ENCODE results near the gene ANGPTL7.
"Not testable (repeated sequence)": the region's sequence is repeated elsewhere in the genome, so short reads cannot be mapped to it uniquely, and the experiment has no call there.

ANGPTL7 gene

GRCh38 chr1:11188858-11189451, at the start of gene ANGPTL7:
Gene ANGPTL7, plus strand, starts transcription at chr1:11189355. Its CDS starts 225 bp downstream, at chr1:11189580.
- DNase-seq (ENCODE audit: low read depth in 4 of 4, low spot score in 1 of 4) = no peak

- DNase-seq (ENCODE audit: low read depth in 4 of 4, low spot score in 1 of 4) = no peak
Observed at GRCh38 chr1:11142618-11143391, 46.4 kb upstream of the ANGPTL7 start.

- DNase-seq (ENCODE audit: low read depth in 4 of 4, low spot score in 1 of 4) = no peak
Observed at GRCh38 chr1:11143401-11143800, 45.8 kb upstream of the ANGPTL7 start.

DNA sequence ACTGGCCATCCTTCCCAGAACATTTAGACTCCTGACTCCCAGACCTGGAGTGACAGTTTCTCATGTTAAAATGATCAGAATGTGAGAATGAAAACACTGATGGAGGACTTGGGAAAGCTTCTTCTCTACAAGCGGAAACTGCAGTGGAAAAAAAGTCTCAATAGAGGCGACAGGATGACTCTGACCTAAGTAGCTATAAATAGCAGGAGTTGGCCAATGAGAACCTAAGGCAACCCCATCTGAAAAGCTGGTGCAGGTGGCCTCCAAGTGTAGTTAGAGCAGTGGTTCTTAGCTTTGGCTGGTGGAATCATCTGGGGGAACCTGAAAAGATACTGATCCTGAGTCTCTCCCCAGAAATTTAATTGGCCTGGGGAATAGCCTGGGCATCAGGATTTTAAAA, 45.2 kb upstream of the ANGPTL7 start:
- DNase-seq (ENCODE audit: low read depth in 4 of 4, low spot score in 1 of 4) = peak in 1 of 4 experiments; percentile 2

DNA sequence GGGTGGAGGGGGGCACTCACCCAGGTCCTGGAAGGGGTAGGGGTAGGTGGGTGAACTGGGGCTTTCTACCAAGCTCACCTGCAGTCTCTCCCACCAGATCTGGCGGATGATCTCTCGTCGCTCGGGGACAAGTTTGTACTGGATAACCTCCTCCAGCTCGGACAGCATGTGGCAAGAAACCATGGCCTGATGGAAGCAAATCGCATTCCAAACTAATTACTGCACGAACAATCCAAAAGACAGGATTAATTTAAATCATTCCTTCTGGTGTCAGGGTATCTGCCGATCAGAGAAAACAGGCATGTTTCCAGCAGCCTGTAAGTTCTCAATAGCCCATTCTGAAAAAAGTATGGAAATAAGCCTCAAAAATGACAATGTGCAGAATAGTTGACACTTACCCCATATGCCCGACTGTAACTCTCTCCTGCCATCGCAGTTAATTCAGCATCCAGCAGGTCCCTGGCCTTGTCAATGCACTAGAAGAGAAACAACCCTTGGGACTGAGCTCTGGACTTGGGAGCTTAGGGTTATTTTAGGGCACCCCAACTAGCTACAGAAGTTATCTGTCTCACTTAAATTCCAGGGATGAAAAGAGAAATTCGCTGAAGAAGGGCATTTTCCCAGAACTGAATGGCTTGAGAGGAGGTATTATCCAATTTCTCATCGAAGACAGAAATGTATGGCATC, 44.4 kb upstream of the ANGPTL7 start:
- no peak for DNase-seq (ENCODE audit: low read depth in 4 of 4, low spot score in 1 of 4)

DNA sequence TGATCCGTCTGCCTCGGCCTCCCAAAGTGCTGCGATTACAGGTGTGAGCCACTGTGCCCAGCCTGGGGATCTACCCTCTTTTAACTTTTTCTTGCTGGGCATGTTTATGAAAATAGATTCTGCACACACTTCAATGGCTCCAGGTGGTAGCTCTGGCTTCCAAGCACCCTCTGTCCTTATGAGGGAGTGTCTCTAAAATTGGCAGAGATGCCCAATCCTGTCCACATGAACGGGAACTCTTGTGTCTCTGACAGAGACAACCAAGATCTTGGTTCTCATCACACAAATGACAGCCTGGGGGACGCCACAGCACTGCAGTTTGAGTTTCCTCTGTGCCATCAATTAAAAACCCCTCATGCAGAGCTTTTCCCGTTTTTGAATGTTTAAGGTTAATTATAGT, 43.4 kb upstream of the ANGPTL7 start:
- DNase-seq (ENCODE audit: low read depth in 4 of 4, low spot score in 1 of 4) = no peak

DNA sequence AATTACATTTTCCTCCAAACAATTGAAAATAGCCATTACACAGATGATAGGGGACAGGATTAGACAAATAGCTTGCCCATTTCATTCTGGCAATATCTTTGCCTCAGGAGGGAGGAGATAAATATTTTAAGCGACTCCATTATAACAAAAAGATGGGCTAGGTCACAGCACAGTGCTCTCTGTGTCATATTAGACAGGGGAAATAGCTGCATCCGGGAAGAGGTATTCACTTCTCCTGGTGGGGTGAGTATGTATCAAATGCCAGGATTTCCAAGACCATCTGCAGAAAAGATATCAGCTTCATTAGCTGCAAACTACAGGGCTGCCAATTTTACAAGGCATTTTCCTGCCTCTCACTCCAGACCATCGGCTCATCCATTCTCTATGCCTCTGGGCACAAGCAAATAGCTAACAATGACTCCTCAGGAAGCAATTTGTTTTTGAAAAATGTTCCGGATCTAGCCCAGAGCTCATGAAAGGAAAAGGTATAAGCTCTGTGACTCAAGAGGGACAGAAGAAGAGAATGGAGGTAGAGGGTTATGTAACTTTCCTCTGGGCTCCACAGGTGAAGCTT, 41.9 kb upstream of the ANGPTL7 start:
- DNase-seq (ENCODE audit: low read depth in 4 of 4, low spot score in 1 of 4) = no peak

GRCh38 chr1:11150326-11150725, 38.8 kb upstream of the ANGPTL7 start:
- DNase-seq (ENCODE audit: low read depth in 4 of 4, low spot score in 1 of 4) = no peak

- no peak for DNase-seq (ENCODE audit: low read depth in 4 of 4, low spot score in 1 of 4)
Observed at GRCh38 chr1:11151114-11151513, 38.0 kb upstream of the ANGPTL7 start.

DNA sequence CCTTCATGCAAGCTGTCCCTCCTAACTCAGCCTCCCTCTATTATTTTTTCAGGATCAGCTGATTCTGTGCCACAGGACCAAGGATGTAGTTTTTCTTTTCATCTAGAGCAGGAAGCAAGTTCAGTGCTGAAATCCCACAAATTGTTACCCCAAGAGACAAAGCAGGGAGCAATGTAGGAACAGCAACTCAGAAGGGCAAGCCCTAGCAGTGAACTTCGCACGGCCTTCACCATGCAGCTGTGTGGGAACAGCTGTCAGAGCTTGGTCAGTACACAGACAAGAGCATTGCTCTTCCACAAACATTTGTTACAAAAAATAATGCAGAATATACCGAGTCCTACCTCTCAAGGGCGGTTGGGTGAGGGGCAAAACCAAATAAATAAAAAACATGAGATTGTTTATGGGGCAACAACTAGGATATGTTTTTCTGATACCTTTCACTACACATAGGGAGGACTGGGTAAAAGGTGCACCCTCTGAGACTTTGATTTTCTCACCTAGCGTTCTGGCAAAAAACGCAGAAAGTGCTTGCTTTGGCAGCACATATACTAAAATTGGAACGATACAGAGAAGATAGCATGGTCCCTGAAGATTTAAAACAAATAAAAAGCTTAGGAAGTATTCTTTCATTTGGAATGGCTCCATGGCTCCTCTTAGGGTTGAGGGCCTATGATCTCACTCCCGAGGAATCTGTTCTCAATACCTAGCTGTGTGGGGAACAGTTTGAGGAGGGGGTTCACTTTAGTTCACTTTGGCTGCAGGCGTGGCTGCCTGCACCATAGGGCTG, 37.1 kb upstream of the ANGPTL7 start:
- DNase-seq (ENCODE audit: low read depth in 4 of 4, low spot score in 1 of 4) = no peak

DNA sequence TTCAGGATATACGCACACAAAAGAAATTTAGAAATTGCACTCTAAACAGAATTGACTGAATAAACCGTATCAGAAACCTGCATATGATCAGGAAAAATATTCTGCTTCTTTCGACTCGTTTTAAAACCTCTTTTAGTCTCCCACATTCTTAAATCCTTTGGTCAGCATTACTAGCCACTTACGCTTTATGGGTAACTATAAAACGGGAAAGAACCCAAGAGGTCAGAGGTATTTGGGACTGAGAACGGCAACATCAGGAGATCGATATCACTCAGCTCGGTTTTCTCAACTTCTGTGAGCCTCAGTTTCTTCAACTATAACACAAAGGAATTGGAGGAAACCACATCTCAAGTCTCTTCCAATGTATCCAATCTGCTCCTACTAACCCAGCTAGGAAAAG, 36.4 kb upstream of the ANGPTL7 start:
- DNase-seq (ENCODE audit: low read depth in 4 of 4, low spot score in 1 of 4) = no peak

- no peak for DNase-seq (ENCODE audit: low read depth in 4 of 4, low spot score in 1 of 4)
Observed at GRCh38 chr1:11153184-11153583, 36.0 kb upstream of the ANGPTL7 start.

DNA sequence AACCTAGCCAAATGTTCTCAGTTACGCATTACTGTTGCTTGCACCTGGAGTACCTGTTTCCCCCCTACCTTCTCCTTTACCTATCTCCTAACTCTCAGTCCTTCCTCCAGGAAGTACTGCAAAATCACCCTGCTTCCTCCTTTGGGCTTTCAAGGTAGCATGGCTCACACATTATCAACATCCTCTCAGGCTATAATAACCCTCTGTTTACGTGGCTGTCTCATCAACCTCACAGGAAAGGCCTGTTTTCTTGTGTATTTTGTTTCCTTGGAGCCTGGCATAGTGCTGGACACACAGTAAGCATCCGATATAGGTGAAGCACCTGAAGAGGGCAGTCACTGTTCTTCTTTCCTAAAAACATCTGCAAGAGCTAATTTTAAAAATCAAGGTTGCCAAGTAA, 32.7 kb upstream of the ANGPTL7 start:
- DNase-seq (ENCODE audit: low read depth in 4 of 4, low spot score in 1 of 4) = no peak

GRCh38 chr1:11156963-11157362, 32.2 kb upstream of the ANGPTL7 start:
- no peak for DNase-seq (ENCODE audit: low read depth in 4 of 4, low spot score in 1 of 4)

GRCh38 chr1:11157394-11157793, 31.8 kb upstream of the ANGPTL7 start:
- DNase-seq (ENCODE audit: low read depth in 4 of 4, low spot score in 1 of 4) = no peak

DNA sequence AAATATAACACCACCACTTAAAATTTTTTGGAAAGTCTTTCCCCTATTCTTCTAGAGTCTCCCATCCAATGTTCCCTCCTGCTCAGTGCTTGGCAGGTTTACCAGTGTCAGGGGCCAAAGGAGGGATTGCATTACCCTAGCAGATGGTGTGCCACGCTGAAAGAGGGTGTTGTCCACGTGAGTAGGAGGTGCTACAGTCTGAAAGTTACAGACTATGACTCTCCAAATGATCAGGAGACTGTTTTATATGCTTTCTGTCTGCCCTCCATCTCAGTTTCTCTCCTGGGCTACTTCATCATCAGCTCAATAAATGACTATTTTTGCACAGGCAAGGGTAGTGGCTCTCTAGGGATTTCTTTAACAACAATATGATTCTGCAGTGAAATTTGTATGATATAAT, 31.3 kb upstream of the ANGPTL7 start:
- no peak for DNase-seq (ENCODE audit: low read depth in 4 of 4, low spot score in 1 of 4)

DNA sequence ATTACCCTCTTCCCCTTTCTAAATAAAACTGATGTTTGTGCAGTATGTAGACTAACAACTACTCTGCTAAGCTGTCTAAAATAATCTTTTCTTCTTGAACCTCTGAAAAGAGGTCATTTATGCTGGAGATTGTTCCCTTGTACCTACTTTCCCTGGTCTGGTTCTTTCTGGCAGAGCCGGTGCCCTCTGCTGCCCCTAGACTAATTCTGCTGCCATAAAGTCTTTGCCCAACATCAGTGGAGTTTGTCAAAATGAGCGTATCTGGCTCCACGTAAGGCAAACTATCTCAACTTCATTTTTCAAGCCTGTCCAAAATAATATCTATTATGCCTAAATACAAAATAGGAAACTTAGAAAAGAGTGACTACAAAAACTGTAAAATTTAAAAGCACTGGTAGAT, 30.9 kb upstream of the ANGPTL7 start:
- no peak for DNase-seq (ENCODE audit: low read depth in 4 of 4, low spot score in 1 of 4)

DNA sequence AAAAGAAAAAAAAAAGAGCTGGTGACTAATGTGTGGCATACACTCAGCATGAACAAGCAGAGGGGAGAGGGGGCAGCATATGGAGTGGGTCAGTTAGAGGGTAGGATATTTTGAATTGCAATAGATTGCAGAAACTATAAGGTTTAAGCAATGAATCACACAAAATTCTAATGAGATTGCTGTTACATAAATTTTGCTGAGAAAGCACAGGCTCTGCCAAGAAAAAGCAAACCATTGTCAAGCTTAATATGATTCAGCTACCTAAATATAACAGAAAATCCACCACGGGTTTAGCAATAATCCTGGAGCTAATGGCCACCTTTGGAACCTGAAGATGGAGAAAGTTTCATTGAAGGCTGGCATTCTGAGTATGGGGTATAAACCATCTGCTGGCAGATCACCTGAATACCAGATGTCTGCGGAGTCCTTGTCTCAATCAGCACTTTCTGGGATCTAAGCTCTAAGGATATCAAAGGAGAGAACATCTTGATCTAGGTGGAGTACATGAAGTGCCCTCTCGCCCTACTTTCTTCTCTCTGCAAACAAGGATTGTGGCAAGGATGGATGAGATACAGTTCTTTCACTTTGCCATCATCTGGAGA, 30.3 kb upstream of the ANGPTL7 start:
- DNase-seq (ENCODE audit: low read depth in 4 of 4, low spot score in 1 of 4) = no peak

DNA sequence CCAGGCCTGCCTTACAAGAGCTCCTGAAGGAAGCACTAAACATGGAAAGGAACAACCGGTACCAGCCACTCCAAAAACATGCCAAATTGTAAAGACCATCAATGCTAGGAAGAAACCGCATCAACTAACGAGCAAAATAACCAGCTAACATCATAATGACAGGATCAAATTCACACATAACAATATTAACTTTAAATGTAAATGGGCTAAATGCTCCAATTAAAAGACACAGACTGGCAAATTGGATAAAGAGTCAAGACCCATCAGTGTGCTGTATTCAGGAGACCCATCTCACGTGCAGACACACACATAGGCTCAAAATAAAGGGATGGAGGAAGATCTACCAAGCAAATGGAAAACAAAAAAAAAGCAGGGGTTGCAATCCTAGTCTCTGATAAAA, 26.4 kb upstream of the ANGPTL7 start:
- DNase-seq (ENCODE audit: low read depth in 4 of 4, low spot score in 1 of 4) = not testable (repeated sequence)

DNA sequence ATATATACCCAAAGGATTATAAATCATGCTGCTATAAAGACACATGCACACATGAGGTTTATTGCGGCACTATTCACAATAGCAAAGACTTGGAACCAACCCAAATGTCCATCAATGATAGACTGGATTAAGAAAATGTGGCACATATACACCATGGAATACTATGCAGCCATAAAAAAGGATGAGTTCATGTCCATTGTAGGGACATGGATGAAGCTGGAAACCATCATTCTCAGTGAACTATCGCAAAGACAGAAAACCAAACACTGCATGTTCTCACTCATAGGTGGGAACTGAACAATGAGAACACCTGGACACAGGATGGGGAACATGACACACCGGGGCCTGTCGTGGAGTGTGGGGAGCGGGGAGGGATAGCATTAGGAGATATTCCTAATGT, 22.4 kb upstream of the ANGPTL7 start:
- DNase-seq (ENCODE audit: low read depth in 4 of 4, low spot score in 1 of 4) = not testable (repeated sequence)

DNA sequence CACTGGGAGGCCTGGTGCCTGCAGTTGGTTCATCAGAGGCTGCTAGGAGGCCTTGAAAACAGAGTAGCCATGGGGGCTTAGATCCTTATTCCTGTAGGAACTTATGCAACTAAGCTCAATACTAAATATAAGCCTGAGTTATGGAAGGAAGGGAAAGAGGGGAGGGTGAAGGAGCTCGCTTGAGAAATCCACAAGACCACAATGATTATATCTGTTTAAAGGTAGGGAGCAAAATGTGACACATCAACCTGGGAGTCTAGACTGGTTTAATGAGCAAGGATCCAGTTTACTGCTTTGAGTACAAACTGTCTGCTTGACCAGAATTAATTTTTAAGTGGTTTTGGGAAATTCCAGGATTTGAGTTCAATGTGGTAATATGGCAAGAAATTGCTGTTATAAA, 20.4 kb upstream of the ANGPTL7 start:
- no peak for DNase-seq (ENCODE audit: low read depth in 4 of 4, low spot score in 1 of 4)
